ENCODE data around the gene OPTC. TPM values are rescaled to one million over a fixed set of nuclear protein-coding genes. Genes with fewer than 3 reads are reported as not detected.

Gene OPTC
- total RNA-seq, 1 donor, result not detected

GRCh38 chr1:203531063-203531462 is 37.1 kb downstream of the OPTC start:
- H3K4me2 ChIP-seq (ENCODE audit: insufficient read depth, low read length), result no peak overlapping the region
- H3K27me3 ChIP-seq (ENCODE audit: insufficient read depth, low read length), result no peaks in the 10 kb centered on the region
- H3K79me2 ChIP-seq (ENCODE audit: insufficient read depth, low read length), result no peaks in the 10 kb centered on the region
- H3K4me1 ChIP-seq (ENCODE audit: insufficient read depth, low read length), result peaks cover 41% of the 10 kb centered on the region
- H3K9me3 ChIP-seq (ENCODE audit: low read depth, low read length), result no peaks in the 10 kb centered on the region
- no peak overlapping the region for H3K4me3 ChIP-seq (ENCODE audit: insufficient read depth, low read length)
- H3K36me3 ChIP-seq (ENCODE audit: insufficient read depth, low read length), result no peaks in the 10 kb centered on the region
- no peak overlapping the region for H2AFZ ChIP-seq (ENCODE audit: low read length)
- H4K20me1 ChIP-seq (ENCODE audit: insufficient read depth, low read length), result no peaks in the 10 kb centered on the region
- TF ChIP-seq CTCF (IDR thresholded peaks at IDR 0.05; ENCODE audit: extremely low read depth, low read depth, low read length), result no peak
- DNase-seq (ENCODE audit: insufficient read length, low spot score, missing footprints), result no peak
- H3K27ac ChIP-seq (ENCODE audit: low read depth, low read length), result no peak overlapping the region

GRCh38 chr1:203534012-203534411 is 40.1 kb downstream of the OPTC start:
- no peaks in the 10 kb centered on the region for H3K36me3 ChIP-seq (ENCODE audit: insufficient read depth, low read length)
- H2AFZ ChIP-seq (ENCODE audit: low read length), result no peak overlapping the region
- peak overlapping the region; percentile 72 for H3K27ac ChIP-seq (ENCODE audit: low read depth, low read length)
- no peak for DNase-seq (ENCODE audit: insufficient read length, low spot score, missing footprints)
- no peaks in the 10 kb centered on the region for H3K79me2 ChIP-seq (ENCODE audit: insufficient read depth, low read length)
- peaks cover 45% of the 10 kb centered on the region for H3K4me1 ChIP-seq (ENCODE audit: insufficient read depth, low read length)
- TF ChIP-seq CTCF (IDR thresholded peaks at IDR 0.05; ENCODE audit: extremely low read depth, low read depth, low read length), result no peak
- no peaks in the 10 kb centered on the region for H3K9me3 ChIP-seq (ENCODE audit: low read depth, low read length)
- H3K27me3 ChIP-seq (ENCODE audit: insufficient read depth, low read length), result no peaks in the 10 kb centered on the region
- no peak overlapping the region for H3K4me3 ChIP-seq (ENCODE audit: insufficient read depth, low read length)
- H4K20me1 ChIP-seq (ENCODE audit: insufficient read depth, low read length), result no peaks in the 10 kb centered on the region
- peak overlapping the region; percentile 43 for H3K4me2 ChIP-seq (ENCODE audit: insufficient read depth, low read length)

GRCh38 chr1:203534526-203534925 is 40.6 kb downstream of the OPTC start:
- Histone ChIP-seq H3K4me1 (ENCODE audit: insufficient read depth, low read length) (peaks cover 45% of the 10 kb centered on the region), H3K9me3 (ENCODE audit: low read depth, low read length) (no peaks in the 10 kb centered on the region), H3K4me3 (ENCODE audit: insufficient read depth, low read length) (no peak overlapping the region), H3K4me2 (ENCODE audit: insufficient read depth, low read length) (peak overlapping the region; percentile 43), H3K27ac (ENCODE audit: low read depth, low read length) (peak overlapping the region; percentile 72), H3K27me3 (ENCODE audit: insufficient read depth, low read length) (no peaks in the 10 kb centered on the region), H3K79me2 (ENCODE audit: insufficient read depth, low read length) (no peaks in the 10 kb centered on the region), H4K20me1 (ENCODE audit: insufficient read depth, low read length) (no peaks in the 10 kb centered on the region), H2AFZ (ENCODE audit: low read length) (no peak overlapping the region), H3K36me3 (ENCODE audit: insufficient read depth, low read length) (no peaks in the 10 kb centered on the region)
- TF ChIP-seq CTCF (IDR thresholded peaks at IDR 0.05; ENCODE audit: extremely low read depth, low read depth, low read length), result no peak
- DNase-seq (ENCODE audit: insufficient read length, low spot score, missing footprints), result peak; percentile 95

- Histone ChIP-seq H3K79me2 (ENCODE audit: insufficient read depth, low read length) (no peaks in the 10 kb centered on the region), H3K4me3 (ENCODE audit: insufficient read depth, low read length) (no peak overlapping the region), H3K4me1 (ENCODE audit: insufficient read depth, low read length) (peaks cover 45% of the 10 kb centered on the region), H4K20me1 (ENCODE audit: insufficient read depth, low read length) (no peaks in the 10 kb centered on the region), H3K27me3 (ENCODE audit: insufficient read depth, low read length) (no peaks in the 10 kb centered on the region), H3K27ac (ENCODE audit: low read depth, low read length) (peak overlapping the region; percentile 43), H3K36me3 (ENCODE audit: insufficient read depth, low read length) (no peaks in the 10 kb centered on the region), H2AFZ (ENCODE audit: low read length) (no peak overlapping the region), H3K9me3 (ENCODE audit: low read depth, low read length) (no peaks in the 10 kb centered on the region), H3K4me2 (ENCODE audit: insufficient read depth, low read length) (peak overlapping the region; percentile 2)
- no peak for TF ChIP-seq CTCF (IDR thresholded peaks at IDR 0.05; ENCODE audit: extremely low read depth, low read depth, low read length)
- DNase-seq (ENCODE audit: insufficient read length, low spot score, missing footprints), result no peak
Observed at GRCh38 chr1:203536575-203536974, 42.6 kb downstream of the OPTC start.
